HEK293 (cell line): ENCODE data around the gene VRK1.
"Not testable (repeated sequence)": the region's sequence is repeated elsewhere in the genome, so short reads cannot be mapped to it uniquely, and the experiment has no call there.

Experiments
- CTCF ChIA-PET: fragments of 350-600 bp; formaldehyde crosslinking; extraction: SDS; loops from one replicate; lab custom pipeline; 2021; ENCODE audit warnings: antibody characterized with exemption; lab: Yijun Ruan, JAX
- POLR2A ChIA-PET: fragments of 300-600 bp; formaldehyde crosslinking; extraction: SDS; loops from one replicate; lab custom pipeline; 2020; ENCODE audit warnings: antibody characterized with exemption, inconsistent platforms; lab: Yijun Ruan, JAX
- H3K27ac ChIP-seq: fragments of 200-500 bp; sonication (Bioruptor generic); 2 replicates; pipeline ENCODE4 v1.5.1; 2014; ENCODE audit warnings: low read depth, low read length, control low read depth, inconsistent platforms; ENCODE audit errors: extremely low read depth
- H3K36me3 ChIP-seq, 2 experiments: fragments of 200-500 bp in 1 of 2; sonication (Bioruptor generic) in 1 of 2; 1 replicate in 1 of 2; 2 replicates in 1 of 2; pipeline ENCODE4 v1.5.1; 2014 to 2017; ENCODE audit warnings: inconsistent platforms in 2 of 2, low read length in 2 of 2; ENCODE audit not compliant: control insufficient read depth in 2 of 2, insufficient read depth in 1 of 2
- H3K4me1 ChIP-seq: fragments of 200-500 bp; sonication (Bioruptor generic); 2 replicates; pipeline ENCODE4 v1.5.1; 2014; ENCODE audit warnings: mild to moderate bottlenecking, low read length, inconsistent platforms; ENCODE audit not compliant: control insufficient read depth, insufficient read depth
- H3K4me3 ChIP-seq: 2 replicates; pipeline ENCODE4 v1.5.1; 2011; ENCODE audit warnings: low read depth, mild to moderate bottlenecking, control low read depth, low read length, moderate library complexity
- H3K9me3 ChIP-seq: fragments of 200-500 bp; sonication (Bioruptor generic); 2 replicates; pipeline ENCODE4 v1.5.1; 2014; ENCODE audit warnings: low read depth, low read length, inconsistent platforms; ENCODE audit not compliant: control insufficient read depth, insufficient read depth
- ELK4 ChIP-seq: IDR thresholded peaks from 2 replicates; pipeline ENCODE4 v1.6.1; 2011; ENCODE audit warnings: mild to moderate bottlenecking, low read depth, low read length, borderline replicate concordance
- GLIS2 ChIP-seq: fragments of 450-650 bp; formaldehyde crosslinking; IDR thresholded peaks from 2 replicates; pipeline ENCODE4 v1.5.1; 2016; ENCODE audit warnings: missing biosample characterization, missing genetic modification characterization
- PRDM6 ChIP-seq: fragments of 450-650 bp; formaldehyde crosslinking; IDR thresholded peaks from 2 replicates; pipeline ENCODE4 v1.5.1; 2017; ENCODE audit warnings: missing biosample characterization, missing genetic modification characterization
- SETDB1 ChIP-seq: IDR thresholded peaks from one replicate; pipeline ENCODE4 v1.6.1; 2017; ENCODE audit warnings: mild to moderate bottlenecking, low read length, moderate library complexity, mixed read lengths; ENCODE audit not compliant: insufficient read length
- ZNF140 ChIP-seq: fragments of 450-650 bp; formaldehyde crosslinking; IDR thresholded peaks from 2 replicates; pipeline ENCODE4 v1.5.1; 2016; ENCODE audit warnings: missing biosample characterization, missing genetic modification characterization
- ZNF146 ChIP-seq: fragments of 450-650 bp; formaldehyde crosslinking; IDR thresholded peaks from 2 replicates; pipeline ENCODE4 v1.5.1; 2016; ENCODE audit warnings: missing biosample characterization, missing genetic modification characterization
- ZNF16 ChIP-seq: fragments of 450-650 bp; formaldehyde crosslinking; IDR thresholded peaks from 2 replicates; pipeline ENCODE4 v1.5.1; 2016; ENCODE audit warnings: low read depth, missing biosample characterization, missing genetic modification characterization
- ZNF223 ChIP-seq: fragments of 450-650 bp; formaldehyde crosslinking; IDR thresholded peaks from 2 replicates; pipeline ENCODE4 v1.5.1; 2016; ENCODE audit warnings: missing biosample characterization, missing genetic modification characterization
- ZNF23 ChIP-seq: fragments of 450-650 bp; formaldehyde crosslinking; IDR thresholded peaks from 2 replicates; pipeline ENCODE4 v1.5.1; 2016; ENCODE audit warnings: missing biosample characterization, missing genetic modification characterization, borderline replicate concordance
- ZNF280D ChIP-seq: fragments of 450-650 bp; formaldehyde crosslinking; IDR thresholded peaks from 2 replicates; pipeline ENCODE4 v1.5.1; 2016; ENCODE audit warnings: missing biosample characterization, missing genetic modification characterization
- ZNF555 ChIP-seq: fragments of 450-650 bp; formaldehyde crosslinking; conservative IDR thresholded peaks from 2 replicates; pipeline ENCODE4 v1.5.1; 2017; ENCODE audit warnings: missing biosample characterization, mild to moderate bottlenecking, missing genetic modification characterization, inconsistent platforms
- ZNF571 ChIP-seq: fragments of 450-650 bp; formaldehyde crosslinking; IDR thresholded peaks from 2 replicates; pipeline ENCODE4 v1.5.0; 2017; ENCODE audit warnings: missing biosample characterization, missing genetic modification characterization
- ZNF624 ChIP-seq: fragments of 450-650 bp; formaldehyde crosslinking; IDR thresholded peaks from 2 replicates; pipeline ENCODE4 v1.5.1; 2017; ENCODE audit warnings: missing biosample characterization, missing genetic modification characterization
- ZNF747 ChIP-seq: fragments of 450-650 bp; formaldehyde crosslinking; IDR thresholded peaks from 2 replicates; pipeline ENCODE4 v1.5.1; 2016; ENCODE audit warnings: missing biosample characterization, missing genetic modification characterization
- ZNF76 ChIP-seq: fragments of 450-650 bp; formaldehyde crosslinking; IDR thresholded peaks from 2 replicates; pipeline ENCODE4; 2016; ENCODE audit warnings: low read depth, missing biosample characterization, missing genetic modification characterization, borderline replicate concordance
- ZNF776 ChIP-seq: fragments of 450-650 bp; formaldehyde crosslinking; IDR thresholded peaks from 2 replicates; pipeline ENCODE4 v1.5.0; 2017; ENCODE audit warnings: missing biosample characterization, missing genetic modification characterization, borderline replicate concordance
- TF ChIP-seq, protein P1 (sequence below): fragments of 450-650 bp; formaldehyde crosslinking; IDR thresholded peaks from 2 replicates; pipeline ENCODE4 v1.5.1; 2016; ENCODE audit warnings: missing biosample characterization, missing genetic modification characterization
- TF ChIP-seq, protein P2 (sequence below): fragments of 450-650 bp; formaldehyde crosslinking; IDR thresholded peaks from 2 replicates; pipeline ENCODE4 v1.5.1; 2017; ENCODE audit warnings: missing biosample characterization, missing genetic modification characterization

VRK1 gene

GRCh38 chr14:96881713-96882112 lies 84.5 kb downstream of the VRK1 start:
- TF ChIP-seq ZNF140 (tag by site-specific recombination), result no peak
- no peak for TF ChIP-seq ELK4
- TF ChIP-seq, protein P1, sequence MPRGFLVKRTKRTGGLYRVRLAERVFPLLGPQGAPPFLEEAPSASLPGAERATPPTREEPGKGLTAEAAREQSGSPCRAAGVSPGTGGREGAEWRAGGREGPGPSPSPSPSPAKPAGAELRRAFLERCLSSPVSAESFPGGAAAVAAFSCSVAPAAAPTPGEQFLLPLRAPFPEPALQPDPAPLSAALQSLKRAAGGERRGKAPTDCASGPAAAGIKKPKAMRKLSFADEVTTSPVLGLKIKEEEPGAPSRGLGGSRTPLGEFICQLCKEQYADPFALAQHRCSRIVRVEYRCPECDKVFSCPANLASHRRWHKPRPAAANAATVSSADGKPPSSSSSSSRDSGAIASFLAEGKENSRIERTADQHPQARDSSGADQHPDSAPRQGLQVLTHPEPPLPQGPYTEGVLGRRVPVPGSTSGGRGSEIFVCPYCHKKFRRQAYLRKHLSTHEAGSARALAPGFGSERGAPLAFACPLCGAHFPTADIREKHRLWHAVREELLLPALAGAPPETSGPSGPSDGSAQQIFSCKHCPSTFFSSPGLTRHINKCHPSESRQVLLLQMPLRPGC (tag by site-specific recombination), result no peak
- no peak for TF ChIP-seq ZNF280D (tag by site-specific recombination)
- TF ChIP-seq, protein P2, sequence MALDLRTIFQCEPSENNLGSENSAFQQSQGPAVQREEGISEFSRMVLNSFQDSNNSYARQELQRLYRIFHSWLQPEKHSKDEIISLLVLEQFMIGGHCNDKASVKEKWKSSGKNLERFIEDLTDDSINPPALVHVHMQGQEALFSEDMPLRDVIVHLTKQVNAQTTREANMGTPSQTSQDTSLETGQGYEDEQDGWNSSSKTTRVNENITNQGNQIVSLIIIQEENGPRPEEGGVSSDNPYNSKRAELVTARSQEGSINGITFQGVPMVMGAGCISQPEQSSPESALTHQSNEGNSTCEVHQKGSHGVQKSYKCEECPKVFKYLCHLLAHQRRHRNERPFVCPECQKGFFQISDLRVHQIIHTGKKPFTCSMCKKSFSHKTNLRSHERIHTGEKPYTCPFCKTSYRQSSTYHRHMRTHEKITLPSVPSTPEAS (tag by site-specific recombination), result no peak
- TF ChIP-seq ZNF76 (tag by site-specific recombination), result no peak
- no peak for TF ChIP-seq ZNF23 (tag by site-specific recombination)
- no peak for TF ChIP-seq GLIS2 (tag by site-specific recombination)
- no peak for TF ChIP-seq ZNF776 (tag by site-specific recombination)
- TF ChIP-seq SETDB1, result no peak
- TF ChIP-seq ZNF747 (tag by site-specific recombination), result no peak
- TF ChIP-seq ZNF624 (tag by site-specific recombination), result no peak
- TF ChIP-seq ZNF146 (tag by site-specific recombination), result no peak
- ChIA-PET POLR2A (no interaction called here), CTCF (no interaction called here)
- H3K4me1 ChIP-seq, result no peaks in the 10 kb centered on the region
- H3K27ac ChIP-seq, result no peak overlapping the region
- H3K4me3 ChIP-seq, result no peak overlapping the region
- H3K9me3 ChIP-seq, result no peaks in the 10 kb centered on the region
- peaks cover 1 to 19% of the 10 kb centered on the region in 2 experiments for H3K36me3 ChIP-seq

- H3K27ac ChIP-seq, H3K9me3 ChIP-seq, H3K4me3 ChIP-seq, H3K4me1 ChIP-seq, POLR2A ChIA-PET: not testable (repeated sequence)
- TF ChIP-seq ZNF146 (tag by site-specific recombination), result peak; percentile 92
- H3K36me3 ChIP-seq, result peaks cover 0 to 13% of the 10 kb centered on the region in 2 experiments
- CTCF ChIA-PET, result interaction anchor here (0.6 kb wide), 1 partner anchor 142 kb away, joined by 4 read pairs; no protein-coding TSS in a partner anchor
Observed at GRCh38 chr14:96883974-96884373, 86.8 kb downstream of the VRK1 start.

GRCh38 chr14:96888158-96888557 lies 91.0 kb downstream of the VRK1 start:
- Histone ChIP-seq H3K9me3 (no peaks in the 10 kb centered on the region), H3K27ac (no peak overlapping the region; the same call in 1 of the 2 replicates), H3K36me3 (no peaks in the 10 kb centered on the region), H3K4me3 (no peak overlapping the region), H3K4me1 (peaks cover 15% of the 10 kb centered on the region)
- ChIA-PET POLR2A (no interaction called here), CTCF (no interaction called here)
- no peak for TF ChIP-seq ZNF223 (tag by site-specific recombination)
- no peak for TF ChIP-seq ZNF16 (tag by site-specific recombination)
- TF ChIP-seq ZNF571, result no peak
- no peak for TF ChIP-seq ZNF555
- no peak for TF ChIP-seq PRDM6 (tag by site-specific recombination)
